ENCODE measurements around the gene CA12. TPM values are rescaled to one million over a fixed set of nuclear protein-coding genes. Genes with fewer than 3 reads are reported as not detected.

Gene CA12
- total RNA-seq, 3 donors from 2014 or later = 11.7 to 64.5 (median 61.9) TPM

DNA sequence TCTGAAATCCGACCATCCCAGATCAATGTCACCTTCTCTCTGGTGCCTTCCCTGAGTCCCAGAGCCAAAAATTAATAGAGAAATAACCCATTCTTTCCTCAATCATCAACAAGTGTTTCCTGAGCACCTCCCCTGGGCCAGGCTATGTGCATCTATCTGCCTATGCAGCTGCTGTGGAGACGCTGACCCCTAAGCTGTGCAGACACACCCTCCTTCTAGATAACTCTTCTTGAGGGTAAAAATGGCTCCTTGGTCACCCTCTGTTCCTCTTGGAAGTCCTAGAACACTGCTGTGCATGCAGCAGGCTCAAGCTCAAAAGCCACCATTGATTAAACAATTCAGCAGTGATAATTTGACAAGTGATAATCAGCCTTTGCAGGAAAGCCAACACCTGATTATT, 18.4 kb downstream of the CA12 start:
- no peak for DNase-seq (ENCODE audit: low spot score in 2 of 2)
- Histone ChIP-seq H3K9me3 (no peaks in the 10 kb centered on the region), H3K4me3 (no peak overlapping the region), H3K27ac (no peak overlapping the region), H3K4me1 (peaks cover 0 to 2% of the 10 kb centered on the region in 2 donors), H3K36me3 (no peaks in the 10 kb centered on the region), H3K27me3 (no peaks in the 10 kb centered on the region)
- intact Hi-C loops (cut with DNase I; ENCODE audit: low total_unique reads) = no loop called here
- TF ChIP-seq CTCF (IDR thresholded peaks at IDR 0.05) (no peak), POLR2A (IDR thresholded peaks at IDR 0.05) (no peak), POLR2AphosphoS5 (IDR thresholded peaks at IDR 0.05) (no peak)

DNA sequence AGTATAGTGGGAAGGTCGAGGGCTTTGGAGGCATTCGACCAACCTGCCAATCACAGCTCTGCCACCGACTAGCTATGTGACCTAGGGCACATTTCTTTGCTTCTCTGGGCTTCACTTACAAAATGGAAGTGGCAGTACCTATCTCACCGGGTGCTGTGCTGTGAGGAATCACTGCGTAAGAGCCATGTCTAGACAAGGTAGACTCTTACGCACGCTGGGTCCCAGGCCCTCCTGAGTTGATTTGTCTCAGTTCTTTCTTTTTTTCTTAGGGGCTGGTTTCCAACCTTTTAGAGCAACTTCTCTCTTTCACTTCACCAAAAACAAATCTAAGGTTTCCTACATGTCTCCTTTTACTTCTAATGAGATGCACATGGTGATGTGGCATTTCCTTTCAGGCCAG, 18.8 kb downstream of the CA12 start:
- H3K27ac ChIP-seq = no peak overlapping the region
- no peak for DNase-seq (ENCODE audit: low spot score in 2 of 2)
- no peaks in the 10 kb centered on the region for H3K27me3 ChIP-seq
- H3K4me3 ChIP-seq = no peak overlapping the region
- TF ChIP-seq POLR2AphosphoS5 (IDR thresholded peaks at IDR 0.05) = no peak
- TF ChIP-seq CTCF (IDR thresholded peaks at IDR 0.05) = no peak
- TF ChIP-seq POLR2A (IDR thresholded peaks at IDR 0.05) = no peak
- intact Hi-C loops (cut with DNase I; ENCODE audit: low total_unique reads) = no loop called here
- no peaks in the 10 kb centered on the region for H3K4me1 ChIP-seq
- no peaks in the 10 kb centered on the region for H3K9me3 ChIP-seq
- H3K36me3 ChIP-seq = no peaks in the 10 kb centered on the region

GRCh38 chr15:63362196-63362595, 19.4 kb downstream of the CA12 start:
- no peaks in the 10 kb centered on the region for H3K4me1 ChIP-seq
- no peaks in the 10 kb centered on the region for H3K27me3 ChIP-seq
- no peak overlapping the region for H3K27ac ChIP-seq
- no peak for DNase-seq (ENCODE audit: low spot score in 2 of 2)
- no peaks in the 10 kb centered on the region for H3K9me3 ChIP-seq
- H3K36me3 ChIP-seq = no peaks in the 10 kb centered on the region
- TF ChIP-seq CTCF (IDR thresholded peaks at IDR 0.05) (no peak), POLR2A (IDR thresholded peaks at IDR 0.05) (no peak), POLR2AphosphoS5 (IDR thresholded peaks at IDR 0.05) (no peak)
- intact Hi-C loops (cut with DNase I; ENCODE audit: low total_unique reads) = no loop called here
- H3K4me3 ChIP-seq = no peak overlapping the region

- H3K27ac ChIP-seq = no peak overlapping the region
- H3K4me1 ChIP-seq = no peaks in the 10 kb centered on the region
- H3K27me3 ChIP-seq = no peaks in the 10 kb centered on the region
- no peaks in the 10 kb centered on the region for H3K36me3 ChIP-seq
- no peak for DNase-seq (ENCODE audit: low spot score in 2 of 2)
- no peak for TF ChIP-seq POLR2A (IDR thresholded peaks at IDR 0.05)
- TF ChIP-seq CTCF (IDR thresholded peaks at IDR 0.05) = no peak
- no peak for TF ChIP-seq POLR2AphosphoS5 (IDR thresholded peaks at IDR 0.05)
- no peaks in the 10 kb centered on the region for H3K9me3 ChIP-seq
- H3K4me3 ChIP-seq = no peak overlapping the region
- intact Hi-C loops (cut with DNase I; ENCODE audit: low total_unique reads) = no loop called here
These were observed 21.5 kb downstream of the CA12 start for GRCh38 chr15:63360170-63360569.

GRCh38 chr15:63358241-63359029, 23.2 kb downstream of the CA12 start:
- no peak for DNase-seq (ENCODE audit: low spot score in 2 of 2)
- Histone ChIP-seq H3K4me1 (no peaks in the 10 kb centered on the region), H3K27me3 (no peaks in the 10 kb centered on the region), H3K9me3 (no peaks in the 10 kb centered on the region), H3K36me3 (no peaks in the 10 kb centered on the region), H3K4me3 (no peak overlapping the region), H3K27ac (no peak overlapping the region)
- intact Hi-C loops (cut with DNase I; ENCODE audit: low total_unique reads) = no loop called here
- TF ChIP-seq POLR2A (IDR thresholded peaks at IDR 0.05) (no peak), CTCF (IDR thresholded peaks at IDR 0.05) (no peak), POLR2AphosphoS5 (IDR thresholded peaks at IDR 0.05) (no peak)
